Measurements from ENCODE around the gene NOX3.

Gene NOX3

GRCh38 chr6:155354167-155354566 lies 101.5 kb downstream of the NOX3 start:
- DNase-seq = no peak

- DNase-seq = no peak
These were observed 102.8 kb downstream of the NOX3 start for GRCh38 chr6:155352811-155353210.

- no peak for DNase-seq
These were observed 103.6 kb downstream of the NOX3 start for GRCh38 chr6:155352130-155352420.

- peak; percentile 31 to 62 for DNase-seq
These were observed 104.1 kb downstream of the NOX3 start for GRCh38 chr6:155351273-155352129.

- no peak for DNase-seq
These were observed 105.7 kb downstream of the NOX3 start for GRCh38 chr6:155349956-155350355.

- DNase-seq = no peak
These were observed 106.5 kb downstream of the NOX3 start for GRCh38 chr6:155349129-155349528.

- DNase-seq = no peak
These were observed 107.8 kb downstream of the NOX3 start for GRCh38 chr6:155347800-155348199.

- no peak for DNase-seq
These were observed 108.7 kb downstream of the NOX3 start for GRCh38 chr6:155346957-155347356.
